Fibroblast of pulmonary artery (primary cell): ENCODE results near the gene FAM222A.

Source experiments
- DNase-seq: peaks from one replicate; pipeline ENCODE4 v3.0.0-alpha.2; 2010; ENCODE audit warnings: low read depth
- H3K4me3 ChIP-seq: replicated peaks from 2 replicates; pipeline ENCODE4 v1.5.1; 2011; ENCODE audit warnings: low read depth, mild to moderate bottlenecking, control low read depth, low read length, moderate library complexity
- TF ChIP-seq, protein P1 (sequence below): IDR thresholded peaks from 2 replicates; pipeline ENCODE4 v1.5.1; 2011; ENCODE audit warnings: mild to moderate bottlenecking, control low read depth, low read length, inconsistent platforms; ENCODE audit errors: missing control alignments

The FAM222A gene

DNA sequence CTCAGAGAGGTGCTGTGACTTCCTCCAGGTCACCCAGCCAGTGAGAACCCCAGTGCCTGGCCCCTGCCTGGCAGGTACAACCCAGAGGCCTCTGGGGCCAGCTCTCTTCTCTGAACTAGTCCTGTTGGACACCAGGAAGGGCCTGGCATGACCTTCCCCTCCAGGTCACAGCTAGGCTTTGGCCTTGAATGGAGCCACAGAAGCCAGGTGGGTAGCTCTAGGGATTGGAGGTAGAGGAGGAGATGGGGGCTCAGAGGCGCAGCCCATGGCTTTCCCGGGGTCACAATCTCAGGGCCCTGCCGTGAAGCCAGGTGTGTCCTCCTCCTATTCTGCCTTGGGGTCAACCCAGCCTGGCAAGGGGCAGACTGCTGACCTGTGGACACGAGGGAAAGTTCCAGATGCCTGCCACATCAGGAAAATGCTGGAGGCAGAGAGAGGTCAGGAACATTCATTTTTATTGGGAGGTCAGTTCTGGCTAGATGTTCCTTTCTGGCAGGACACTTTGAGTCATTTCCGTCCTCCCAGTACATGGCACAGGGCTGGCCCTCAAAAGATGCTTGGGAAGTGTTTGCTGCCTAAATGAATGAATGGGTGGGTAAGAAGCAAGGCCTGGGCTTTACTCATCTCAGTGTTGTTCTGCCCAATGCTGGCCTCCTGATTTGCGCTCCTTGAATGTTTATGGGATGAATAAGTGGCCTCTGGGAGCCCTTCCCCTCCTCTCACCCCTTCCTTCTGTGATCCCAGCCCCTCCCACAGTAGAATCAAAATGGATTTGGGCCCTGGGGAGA, 25.4 kb downstream of the FAM222A start:
- no peak overlapping the region for H3K4me3 ChIP-seq
- no peak for DNase-seq
- TF ChIP-seq, protein P1, sequence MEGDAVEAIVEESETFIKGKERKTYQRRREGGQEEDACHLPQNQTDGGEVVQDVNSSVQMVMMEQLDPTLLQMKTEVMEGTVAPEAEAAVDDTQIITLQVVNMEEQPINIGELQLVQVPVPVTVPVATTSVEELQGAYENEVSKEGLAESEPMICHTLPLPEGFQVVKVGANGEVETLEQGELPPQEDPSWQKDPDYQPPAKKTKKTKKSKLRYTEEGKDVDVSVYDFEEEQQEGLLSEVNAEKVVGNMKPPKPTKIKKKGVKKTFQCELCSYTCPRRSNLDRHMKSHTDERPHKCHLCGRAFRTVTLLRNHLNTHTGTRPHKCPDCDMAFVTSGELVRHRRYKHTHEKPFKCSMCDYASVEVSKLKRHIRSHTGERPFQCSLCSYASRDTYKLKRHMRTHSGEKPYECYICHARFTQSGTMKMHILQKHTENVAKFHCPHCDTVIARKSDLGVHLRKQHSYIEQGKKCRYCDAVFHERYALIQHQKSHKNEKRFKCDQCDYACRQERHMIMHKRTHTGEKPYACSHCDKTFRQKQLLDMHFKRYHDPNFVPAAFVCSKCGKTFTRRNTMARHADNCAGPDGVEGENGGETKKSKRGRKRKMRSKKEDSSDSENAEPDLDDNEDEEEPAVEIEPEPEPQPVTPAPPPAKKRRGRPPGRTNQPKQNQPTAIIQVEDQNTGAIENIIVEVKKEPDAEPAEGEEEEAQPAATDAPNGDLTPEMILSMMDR, result no peak

- TF ChIP-seq, protein P1, result peak; percentile 25
- no peak overlapping the region for H3K4me3 ChIP-seq
- no peak for DNase-seq
Observed at GRCh38 chr12:109739747-109740693, 26.4 kb downstream of the FAM222A start.

GRCh38 chr12:109740694-109741245, 27.1 kb downstream of the FAM222A start:
- no peak for DNase-seq
- no peak overlapping the region for H3K4me3 ChIP-seq
- TF ChIP-seq, protein P1, result no peak

DNA sequence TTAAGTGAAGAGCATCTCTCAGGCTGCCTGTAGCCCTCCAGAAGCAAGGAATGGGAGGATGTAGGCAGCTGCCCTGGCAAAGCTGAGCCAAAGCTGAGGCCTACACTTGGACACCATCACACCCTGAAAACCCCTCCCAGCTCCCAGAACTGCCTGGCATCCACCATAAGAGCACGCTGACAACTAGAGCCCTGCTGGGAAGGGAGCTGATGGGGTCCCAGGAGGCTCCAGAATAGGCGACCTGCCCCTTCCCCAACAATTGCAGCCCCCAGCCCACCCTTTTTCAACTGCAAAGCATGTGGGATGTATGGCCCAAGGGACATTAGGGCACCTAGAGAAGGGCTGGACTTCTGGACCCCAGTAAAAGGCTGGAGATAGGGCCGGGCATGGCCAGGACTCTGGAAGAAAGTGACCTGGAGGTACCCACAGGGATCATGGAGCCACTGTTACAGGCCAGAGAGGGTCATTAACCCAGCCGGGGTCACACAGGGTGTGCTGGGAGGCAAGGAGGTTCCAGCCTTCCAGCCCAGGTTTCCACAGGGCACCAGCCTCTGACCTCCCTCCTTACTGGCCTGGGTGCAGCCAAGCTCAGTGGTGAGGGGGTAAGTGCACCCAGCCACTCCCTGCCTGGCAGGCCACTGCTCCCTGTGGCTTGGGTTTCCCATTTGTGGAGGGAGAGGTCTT, 27.8 kb downstream of the FAM222A start:
- no peak for DNase-seq
- H3K4me3 ChIP-seq, result no peak overlapping the region
- TF ChIP-seq, protein P1, result no peak

GRCh38 chr12:109741970-109742703, 28.5 kb downstream of the FAM222A start:
- TF ChIP-seq, protein P1, result no peak
- H3K4me3 ChIP-seq, result no peak overlapping the region
- DNase-seq, result no peak
